Loucy (cell line): ENCODE measurements around the gene NFKBIB.
A peak's percentile ranks its signal among the peaks of the same experiment; 100 is the strongest.

ENCODE experiments used
- H2AFZ ChIP-seq: fragments of 200-600 bp; sonication (generic); 2 replicates; pipeline ENCODE4 v1.6.0; 2016; ENCODE audit warnings: antibody characterized with exemption, mild to moderate bottlenecking, low read length, moderate library complexity
- H3F3A ChIP-seq: fragments of 200-600 bp; 2 replicates; pipeline ENCODE4 v1.6.0; 2016; ENCODE audit warnings: antibody characterized with exemption, low read depth, mild to moderate bottlenecking
- H3K27me3 ChIP-seq: fragments of 200-600 bp; sonication (generic); 2 replicates; pipeline ENCODE4 v1.6.1; 2014; ENCODE audit warnings: low read length, mild to moderate bottlenecking; ENCODE audit not compliant: insufficient read depth, poor library complexity, severe bottlenecking
- H3K36me3 ChIP-seq: fragments of 200-600 bp; sonication (generic); 2 replicates; pipeline ENCODE4 v1.6.1; 2016; ENCODE audit warnings: low read length; ENCODE audit not compliant: insufficient read depth
- H3K4me1 ChIP-seq: fragments of 200-600 bp; sonication (generic); 2 replicates; pipeline ENCODE4 v1.5.1; 2014; ENCODE audit warnings: low read length, mild to moderate bottlenecking; ENCODE audit not compliant: insufficient read depth, poor library complexity, severe bottlenecking
- H3K4me2 ChIP-seq: fragments of 200-600 bp; sonication (generic); 2 replicates; pipeline ENCODE4 v1.6.0; 2014; ENCODE audit warnings: antibody characterized with exemption, low read length, low read depth, mild to moderate bottlenecking; ENCODE audit not compliant: poor library complexity, severe bottlenecking
- H3K4me3 ChIP-seq: fragments of 200-600 bp; sonication (generic); 2 replicates; pipeline ENCODE4 v1.5.1; 2014; ENCODE audit warnings: low read length, mild to moderate bottlenecking, mixed read lengths; ENCODE audit not compliant: poor library complexity, severe bottlenecking
- H3K79me2 ChIP-seq: fragments of 200-600 bp; sonication (generic); 2 replicates; pipeline ENCODE4 v1.6.1; 2014; ENCODE audit warnings: low read length; ENCODE audit not compliant: insufficient read depth
- H3K9ac ChIP-seq: fragments of 200-600 bp; sonication (generic); 2 replicates; pipeline ENCODE4 v1.6.0; 2014; ENCODE audit warnings: mild to moderate bottlenecking, low read depth, low read length, moderate library complexity; ENCODE audit not compliant: poor library complexity, severe bottlenecking
- H3K9me2 ChIP-seq: fragments of 200-600 bp; sonication (generic); replicated peaks from 2 replicates; pipeline ENCODE4 v1.6.1; 2016; ENCODE audit warnings: low read depth, low read length, mixed read lengths
- H3K9me3 ChIP-seq: fragments of 200-600 bp; sonication (generic); 2 replicates; pipeline ENCODE4 v1.6.1; 2014; ENCODE audit warnings: mild to moderate bottlenecking, antibody characterized with exemption, low read length, low read depth; ENCODE audit not compliant: insufficient read depth
- H4K20me1 ChIP-seq: fragments of 200-600 bp; sonication (generic); 2 replicates; pipeline ENCODE4 v1.6.0; 2014; ENCODE audit warnings: antibody characterized with exemption, low read length, mild to moderate bottlenecking; ENCODE audit not compliant: insufficient read depth, poor library complexity, severe bottlenecking
- EZH2phosphoT487 ChIP-seq: fragments of 200-600 bp; IDR thresholded peaks from 2 replicates; pipeline ENCODE4 v1.6.1; 2018; ENCODE audit warnings: antibody characterized with exemption, mild to moderate bottlenecking, moderate library complexity, borderline replicate concordance
- TF ChIP-seq, protein P1 (sequence below): fragments of 200-600 bp; sonication (generic); conservative IDR thresholded peaks from 2 replicates; pipeline ENCODE4 v1.5.1; 2014; ENCODE audit warnings: mild to moderate bottlenecking, antibody characterized with exemption, low read length

NFKBIB gene

DNA sequence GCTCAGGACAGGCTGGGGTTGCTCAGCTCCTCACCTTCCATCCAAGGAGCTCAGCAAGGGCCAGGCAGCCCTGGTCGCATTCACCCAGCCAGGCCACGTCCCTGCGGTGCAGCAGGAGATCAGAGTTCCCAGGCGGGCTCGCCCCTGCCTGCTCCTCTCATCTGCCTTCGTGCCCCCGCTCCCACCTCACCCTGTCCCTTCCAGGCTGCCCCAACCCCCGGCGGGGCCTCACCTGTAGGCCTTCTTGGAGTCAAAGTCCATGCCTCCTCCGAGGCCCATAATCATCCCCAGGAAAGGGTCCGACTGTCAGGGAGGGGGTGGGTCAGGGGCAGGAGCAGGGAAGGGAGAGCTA is 20.4 kb upstream of the NFKBIB start:
- no peaks in the 10 kb centered on the region for H3K9me3 ChIP-seq
- no peaks in the 10 kb centered on the region for H3K27me3 ChIP-seq
- TF ChIP-seq, protein P1, sequence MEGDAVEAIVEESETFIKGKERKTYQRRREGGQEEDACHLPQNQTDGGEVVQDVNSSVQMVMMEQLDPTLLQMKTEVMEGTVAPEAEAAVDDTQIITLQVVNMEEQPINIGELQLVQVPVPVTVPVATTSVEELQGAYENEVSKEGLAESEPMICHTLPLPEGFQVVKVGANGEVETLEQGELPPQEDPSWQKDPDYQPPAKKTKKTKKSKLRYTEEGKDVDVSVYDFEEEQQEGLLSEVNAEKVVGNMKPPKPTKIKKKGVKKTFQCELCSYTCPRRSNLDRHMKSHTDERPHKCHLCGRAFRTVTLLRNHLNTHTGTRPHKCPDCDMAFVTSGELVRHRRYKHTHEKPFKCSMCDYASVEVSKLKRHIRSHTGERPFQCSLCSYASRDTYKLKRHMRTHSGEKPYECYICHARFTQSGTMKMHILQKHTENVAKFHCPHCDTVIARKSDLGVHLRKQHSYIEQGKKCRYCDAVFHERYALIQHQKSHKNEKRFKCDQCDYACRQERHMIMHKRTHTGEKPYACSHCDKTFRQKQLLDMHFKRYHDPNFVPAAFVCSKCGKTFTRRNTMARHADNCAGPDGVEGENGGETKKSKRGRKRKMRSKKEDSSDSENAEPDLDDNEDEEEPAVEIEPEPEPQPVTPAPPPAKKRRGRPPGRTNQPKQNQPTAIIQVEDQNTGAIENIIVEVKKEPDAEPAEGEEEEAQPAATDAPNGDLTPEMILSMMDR = no peak
- no peak for TF ChIP-seq EZH2phosphoT487
- H3K9me2 ChIP-seq = no peaks in the 10 kb centered on the region
- H3K4me2 ChIP-seq = peak overlapping the region; percentile 94
- no peaks in the 10 kb centered on the region for H3K36me3 ChIP-seq
- H3K4me3 ChIP-seq = peak overlapping the region; percentile 72
- no peak overlapping the region for H2AFZ ChIP-seq
- no peaks in the 10 kb centered on the region for H4K20me1 ChIP-seq
- peaks cover 24% of the 10 kb centered on the region for H3F3A ChIP-seq
- peak overlapping the region; percentile 94 for H3K9ac ChIP-seq
- peaks cover 35% of the 10 kb centered on the region for H3K4me1 ChIP-seq
- no peaks in the 10 kb centered on the region for H3K79me2 ChIP-seq

DNA sequence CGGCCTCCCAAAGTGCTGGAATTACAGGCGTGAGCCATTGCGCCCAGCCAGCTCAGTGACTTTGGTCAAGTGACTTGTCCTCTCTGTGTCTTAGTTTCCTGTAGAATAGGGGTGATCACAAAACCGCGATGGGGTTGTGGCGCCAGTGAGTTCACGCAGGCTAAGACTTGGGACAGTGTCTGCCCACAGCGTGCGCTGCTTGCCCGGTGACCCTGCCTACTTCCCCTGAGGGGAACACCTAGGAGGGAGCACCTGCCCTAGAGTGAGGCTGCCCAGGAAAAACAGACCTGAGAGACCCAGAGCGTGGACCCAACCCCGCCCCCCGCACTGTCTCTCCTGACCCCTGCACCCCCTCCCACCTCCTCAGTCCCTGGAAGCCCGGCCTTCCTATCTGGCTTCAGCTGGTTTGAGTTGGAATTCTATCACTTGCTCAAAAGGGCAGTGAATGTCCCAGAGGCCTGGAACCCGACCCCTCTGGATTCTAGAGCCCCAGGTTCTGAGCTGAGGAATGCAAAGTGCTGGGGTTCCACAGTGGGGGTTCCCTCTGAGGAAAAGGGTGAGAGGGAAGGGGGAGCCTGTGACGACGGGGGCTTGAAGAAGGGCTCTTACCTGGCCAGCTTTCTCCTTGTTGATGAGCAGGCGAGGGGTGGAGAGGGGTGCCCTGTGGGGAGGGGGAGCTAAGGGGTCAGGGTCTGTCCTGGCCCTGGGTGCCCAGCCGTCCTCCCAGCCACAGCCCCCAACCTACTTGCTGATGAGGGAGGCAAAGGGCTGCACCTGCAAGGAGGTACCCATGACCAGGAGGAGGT is 19.5 kb upstream of the NFKBIB start:
- TF ChIP-seq EZH2phosphoT487 = no peak
- TF ChIP-seq, protein P1 = no peak

GRCh38 chr19:38880882-38881609 is 18.7 kb upstream of the NFKBIB start:
- TF ChIP-seq EZH2phosphoT487 = no peak
- TF ChIP-seq, protein P1 = no peak
- Histone ChIP-seq H3K36me3 (no peaks in the 10 kb centered on the region), H3K9ac (no peak overlapping the region), H3K79me2 (no peaks in the 10 kb centered on the region), H3K9me3 (no peaks in the 10 kb centered on the region), H3F3A (peaks cover 21% of the 10 kb centered on the region), H3K9me2 (no peaks in the 10 kb centered on the region), H3K4me2 (no peak overlapping the region), H3K27me3 (no peaks in the 10 kb centered on the region), H3K4me3 (no peak overlapping the region), H2AFZ (no peak overlapping the region), H3K4me1 (peaks cover 35% of the 10 kb centered on the region), H4K20me1 (no peaks in the 10 kb centered on the region)

More for the DNA sequence above, 19.5 kb upstream of the NFKBIB start:
- H3K36me3 ChIP-seq = no peaks in the 10 kb centered on the region
- H3K27me3 ChIP-seq = no peaks in the 10 kb centered on the region
- H4K20me1 ChIP-seq = no peaks in the 10 kb centered on the region
- H3K9ac ChIP-seq = peak overlapping the region; percentile 94
- no peaks in the 10 kb centered on the region for H3K9me3 ChIP-seq
- no peaks in the 10 kb centered on the region for H3K79me2 ChIP-seq
- no peak overlapping the region for H3K4me3 ChIP-seq
- peaks cover 24% of the 10 kb centered on the region for H3F3A ChIP-seq
- no peaks in the 10 kb centered on the region for H3K9me2 ChIP-seq
- peaks cover 35% of the 10 kb centered on the region for H3K4me1 ChIP-seq
- no peak overlapping the region for H2AFZ ChIP-seq
- H3K4me2 ChIP-seq = peak overlapping the region; percentile 94
